Melanocyte of skin (primary cell): ENCODE measurements around the gene DCAF15. TPM values are rescaled to one million over a fixed set of nuclear protein-coding genes. Genes with fewer than 3 reads are reported as not detected.

ENCODE experiments used
- total RNA-seq, 2 donors: library from RNA; depleted of rRNA; stranded (reverse); fragments of >200 nt; gene quantifications; 2 replicates each; pipeline ENCODE4 v1.2.3, GENCODE V29; 2012

The DCAF15 gene
- 10 to 100 TPM; 12.4 to 16.3 TPM for total RNA-seq

GRCh38 chr19:13952154-13952930 is at the start of gene DCAF15:
TSS of gene DCAF15 (plus strand) at chr19:13952509. CDS start at chr19:13952513, 4 bp downstream.

GRCh38 chr19:13905634-13906520 is 46.4 kb upstream of the DCAF15 start, which contains the start of the genes BRME1 and CC2D1A:
TSS of gene BRME1 (minus strand) at chr19:13906117. CDS start at chr19:13904892, 1,225 bp downstream.
TSS of gene CC2D1A (plus strand) at chr19:13906201. CDS start at chr19:13906442, 241 bp downstream.

GRCh38 chr19:13938301-13939064 is 13.8 kb upstream of the DCAF15 start, which contains the start of gene PODNL1:
TSS of gene PODNL1 (minus strand) at chr19:13938417. CDS start at chr19:13938181, 236 bp downstream.

GRCh38 chr19:14006085-14006765 is 53.9 kb downstream of the DCAF15 start, which contains the start of gene RFX1:
TSS of gene RFX1 (minus strand) at chr19:14006320. CDS start at chr19:13993843, 12,477 bp downstream.

Other genes with a start within 250 kb of the DCAF15 start
- gene MRI1, start 188.0 kb upstream of the DCAF15 start, total RNA-seq: 10 to 100 TPM; 36.8 to 37.6 TPM
- gene C19orf53, start 178.1 kb upstream of the DCAF15 start, total RNA-seq: 10 to 100 TPM; 54.7 to 64.6 TPM
- gene ZSWIM4, start 157.1 kb upstream of the DCAF15 start, total RNA-seq: 1 to 10 TPM; 3.3 to 3.4 TPM
- gene NANOS3, start 75.4 kb upstream of the DCAF15 start, total RNA-seq: not detected
- gene BRME1, start 46.4 kb upstream of the DCAF15 start, total RNA-seq: 1 to 10 TPM in 1 of 2 donors, under 1 TPM in 1; 1.00 to 1.4 TPM
- 10 to 100 TPM; 14.3 to 19.3 TPM for gene CC2D1A, start 46.3 kb upstream of the DCAF15 start, total RNA-seq
- under 1 TPM; under 0.01 to 0.33 TPM for gene PODNL1, start 14.1 kb upstream of the DCAF15 start, total RNA-seq
- 1 to 10 TPM; 2.4 to 3.0 TPM for gene RFX1, start 53.8 kb downstream of the DCAF15 start, total RNA-seq
- gene RLN3, start 75.6 kb downstream of the DCAF15 start, total RNA-seq: not detected
- 1 to 10 TPM; 4.7 to 4.8 TPM for gene IL27RA, start 79.3 kb downstream of the DCAF15 start, total RNA-seq
- under 1 TPM; under 0.01 to 0.33 TPM for gene PALM3, start 109.6 kb downstream of the DCAF15 start, total RNA-seq
- under 1 TPM in 1 of 2 donors, not detected in 1; 0.69 TPM for gene MISP3, start 120.3 kb downstream of the DCAF15 start, total RNA-seq
- gene C19orf67, start 133.3 kb downstream of the DCAF15 start, total RNA-seq: not detected
- gene SAMD1, start 138.2 kb downstream of the DCAF15 start, total RNA-seq: 10 to 100 TPM in 1 of 2 donors, 1 to 10 TPM in 1; 7.6 to 16.3 TPM
- 10 to 100 TPM; 41.6 to 54.0 TPM for gene PRKACA, start 165.3 kb downstream of the DCAF15 start, total RNA-seq
- 10 to 100 TPM; 12.4 to 33.0 TPM for gene ASF1B, start 184.1 kb downstream of the DCAF15 start, total RNA-seq